GM12892 (cell line): ENCODE data around the gene FXYD6.
A peak's percentile ranks its signal among the peaks of the same experiment; 100 is the strongest.

Experiments
- DNase-seq: peaks from one replicate; pipeline ENCODE4 v3.0.0; 2011; ENCODE audit not compliant: insufficient read length
- FAIRE-seq: peaks from 2 replicates; lab custom pipeline; 2011; peaks lifted over from hg19 to GRCh38; lab: Jason Lieb, UNC
- POLR2A ChIP-seq: IDR thresholded peaks from 2 replicates; pipeline ENCODE4 v1.6.1; 2011; ENCODE audit warnings: low read depth, low read length, control low read depth
- POLR2AphosphoS5 ChIP-seq: IDR thresholded peaks from 2 replicates; pipeline ENCODE4 v1.6.1; 2011; ENCODE audit warnings: low read depth, low read length, control low read depth
- TAF1 ChIP-seq: IDR thresholded peaks from 2 replicates; pipeline ENCODE4 v1.6.1; 2011; ENCODE audit warnings: low read depth, mild to moderate bottlenecking, control low read depth, low read length, borderline replicate concordance

Gene FXYD6

DNA sequence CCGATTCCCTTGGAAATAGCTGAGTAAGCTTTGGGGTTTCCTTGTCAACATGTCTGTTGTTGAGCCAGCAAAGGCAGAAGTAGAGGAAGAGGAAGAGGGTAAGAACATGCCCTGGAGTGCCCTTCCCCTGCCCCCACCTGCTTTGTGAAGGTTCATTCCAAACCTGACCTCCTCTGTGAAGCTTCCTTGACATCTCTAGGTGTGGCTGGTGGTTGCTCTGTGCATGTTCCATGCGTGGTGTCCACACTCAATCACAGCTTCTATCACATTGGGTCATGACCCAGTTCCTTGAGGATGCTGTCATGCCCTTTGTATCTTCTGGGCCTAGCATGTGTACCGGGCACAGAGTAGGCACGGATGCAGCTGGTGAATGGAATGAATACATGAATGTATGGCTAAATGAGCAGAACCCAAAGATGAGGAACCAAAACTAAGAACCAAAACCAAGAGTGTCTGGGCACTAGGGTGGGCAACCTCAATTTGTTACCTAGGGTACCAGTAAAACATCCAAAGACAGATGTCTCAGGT lies 23.7 kb upstream of the FXYD6 start:
- TF ChIP-seq POLR2AphosphoS5 (no peak), TAF1 (no peak), POLR2A (no peak)
- FAIRE-seq = peak; percentile 63
- no peak for DNase-seq

DNA sequence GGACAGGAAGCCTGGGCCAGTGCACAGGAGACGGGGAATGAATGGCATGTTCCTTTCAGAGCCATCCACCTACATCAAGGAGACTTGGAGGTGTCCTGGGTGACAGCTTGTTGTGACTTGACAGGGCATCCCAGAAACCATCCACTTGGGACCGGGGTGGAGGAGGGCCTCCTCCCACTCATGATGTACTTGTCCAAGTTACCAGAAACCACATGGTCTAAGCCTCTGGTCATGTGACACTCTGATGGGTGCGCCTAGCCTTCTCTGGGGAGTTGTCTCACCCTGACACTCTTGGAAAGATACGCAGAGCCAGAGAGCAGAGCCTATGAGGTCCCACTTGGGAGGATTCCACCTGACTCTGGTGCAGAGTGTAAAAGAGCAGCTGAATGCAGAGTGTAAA lies 21.6 kb upstream of the FXYD6 start:
- no peak for TF ChIP-seq POLR2A
- no peak for TF ChIP-seq POLR2AphosphoS5
- FAIRE-seq (no peak), DNase-seq (no peak)

DNA sequence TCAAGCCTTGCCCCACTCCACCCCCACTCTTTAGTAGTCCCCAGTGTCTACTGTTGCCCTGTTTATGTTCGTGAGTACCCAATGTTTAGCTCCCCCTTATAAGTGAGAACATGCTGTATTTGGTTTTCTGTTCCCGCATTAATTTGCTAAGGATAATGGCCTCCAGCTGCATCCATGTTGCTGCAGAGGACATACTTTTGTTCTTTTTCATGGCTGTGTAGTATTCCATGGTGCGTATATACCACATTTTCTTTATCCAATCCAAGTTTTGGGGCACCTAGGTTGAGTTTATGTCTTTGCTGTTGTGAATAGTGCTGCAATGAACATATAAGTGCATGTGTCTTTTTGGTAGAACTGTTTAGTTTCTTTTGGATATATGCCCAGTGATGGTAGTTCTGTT lies 16.2 kb upstream of the FXYD6 start:
- FAIRE-seq (no peak), DNase-seq (no peak)
- TF ChIP-seq TAF1 (no peak), POLR2AphosphoS5 (no peak), POLR2A (no peak)

- no peak for FAIRE-seq
- no peak for TF ChIP-seq TAF1
- no peak for TF ChIP-seq POLR2AphosphoS5
- TF ChIP-seq POLR2A = no peak
- DNase-seq = no peak
Observed at GRCh38 chr11:117891362-117891761, 14.9 kb upstream of the FXYD6 start.

DNA sequence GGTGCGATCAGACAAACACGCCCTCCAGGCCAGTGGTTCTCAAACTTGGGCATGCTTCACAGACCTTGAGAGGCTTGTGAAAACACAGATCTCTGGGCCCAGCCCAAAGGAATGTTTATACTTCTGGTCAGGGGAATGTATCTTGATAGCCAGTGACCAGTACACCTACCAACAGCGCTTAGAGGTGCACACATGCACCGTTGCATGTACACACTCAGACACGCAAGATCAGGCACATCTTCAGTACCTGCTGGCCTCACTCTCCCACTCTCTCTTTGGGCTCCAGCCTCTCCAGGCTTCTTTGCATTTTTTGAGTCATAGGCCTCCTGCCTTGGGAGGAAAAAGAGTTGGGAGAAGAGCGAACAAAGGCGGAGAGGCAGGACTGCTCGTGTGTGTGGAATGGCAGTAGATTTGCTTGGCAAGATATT lies 11.7 kb upstream of the FXYD6 start:
- DNase-seq (no peak), FAIRE-seq (no peak)
- no peak for TF ChIP-seq POLR2AphosphoS5
- no peak for TF ChIP-seq TAF1
- no peak for TF ChIP-seq POLR2A

DNA sequence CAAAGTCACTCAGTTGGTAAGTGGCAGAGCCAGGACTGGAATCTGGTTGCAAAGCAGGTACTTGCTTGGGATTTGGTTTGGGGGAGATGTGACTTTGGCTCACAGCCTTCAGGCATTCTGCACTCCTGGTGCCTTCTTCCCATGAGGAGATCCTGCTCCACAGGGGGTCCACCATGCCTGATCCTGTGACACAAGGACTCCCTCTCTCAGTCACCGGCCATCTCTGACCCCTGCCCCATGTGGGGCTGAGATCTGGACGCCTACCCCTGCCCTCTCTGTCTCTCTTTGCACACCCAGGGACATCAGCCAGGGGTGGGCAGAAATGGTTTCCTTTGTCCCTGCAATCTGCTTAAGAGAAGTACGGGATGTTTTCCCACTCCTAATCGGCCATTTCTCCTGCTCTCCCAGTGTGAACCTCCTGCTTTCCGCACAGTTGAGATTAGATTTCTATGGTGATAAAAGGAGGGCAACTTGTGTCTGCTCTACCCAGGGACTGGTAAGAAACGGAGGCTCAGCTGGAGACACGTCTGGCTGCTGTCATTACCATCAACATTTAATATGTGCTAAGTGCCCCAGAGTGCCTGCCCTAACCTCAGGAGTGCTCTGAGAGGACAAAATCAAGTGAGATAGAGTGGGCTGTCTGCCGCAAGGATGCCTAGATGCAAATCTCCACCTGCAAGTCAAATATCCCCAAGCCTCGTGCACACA lies 11.1 kb upstream of the FXYD6 start:
- no peak for TF ChIP-seq POLR2AphosphoS5
- no peak for TF ChIP-seq POLR2A
- TF ChIP-seq TAF1 = no peak
- DNase-seq = no peak
- no peak for FAIRE-seq

DNA sequence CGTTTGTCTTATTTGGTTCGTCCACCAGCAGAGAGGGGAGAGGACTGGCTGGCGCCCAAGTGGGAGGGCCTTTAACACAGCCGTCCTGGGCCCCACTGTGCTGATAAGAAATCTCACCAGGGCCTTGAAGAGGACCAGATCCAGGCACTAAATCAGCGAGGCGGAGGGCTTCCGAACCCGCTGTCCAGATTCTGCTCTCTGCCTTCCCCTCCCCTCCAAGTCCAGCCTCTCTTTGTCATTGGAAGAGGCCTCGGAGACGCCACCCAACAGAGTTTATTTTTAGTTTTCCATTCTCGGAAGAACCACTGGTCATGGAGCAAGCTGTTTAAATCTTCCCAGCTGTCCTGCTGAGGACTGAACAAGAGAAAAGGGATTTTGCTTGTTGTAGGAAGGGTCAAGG lies 9.3 kb upstream of the FXYD6 start:
- DNase-seq (no peak), FAIRE-seq (no peak)
- no peak for TF ChIP-seq TAF1
- no peak for TF ChIP-seq POLR2A
- TF ChIP-seq POLR2AphosphoS5 = no peak

DNA sequence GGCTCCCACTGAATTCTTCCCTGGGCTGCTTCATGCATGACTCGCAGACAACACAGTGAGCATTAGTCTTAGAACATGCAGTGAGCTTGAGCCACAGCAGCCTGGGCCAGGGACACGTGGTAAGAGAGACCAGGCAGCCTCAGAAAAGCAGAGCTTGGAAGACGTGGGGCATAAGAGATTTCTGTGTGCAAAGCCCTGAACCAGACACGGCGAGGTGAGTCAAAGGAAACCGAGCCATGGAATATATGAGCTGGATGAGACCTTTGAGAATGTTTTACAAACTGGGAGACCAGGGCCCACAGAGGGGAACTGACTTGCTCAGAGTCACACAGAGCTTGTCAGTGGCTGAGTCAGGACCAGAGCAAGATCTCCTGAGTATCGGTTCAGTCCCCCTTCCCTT lies 8.5 kb upstream of the FXYD6 start:
- TF ChIP-seq TAF1 (no peak), POLR2AphosphoS5 (no peak), POLR2A (no peak)
- no peak for DNase-seq
- no peak for FAIRE-seq

GRCh38 chr11:117883063-117883462 lies 6.6 kb upstream of the FXYD6 start:
- DNase-seq (no peak), FAIRE-seq (no peak)
- TF ChIP-seq POLR2A (no peak), TAF1 (no peak), POLR2AphosphoS5 (no peak)

DNA sequence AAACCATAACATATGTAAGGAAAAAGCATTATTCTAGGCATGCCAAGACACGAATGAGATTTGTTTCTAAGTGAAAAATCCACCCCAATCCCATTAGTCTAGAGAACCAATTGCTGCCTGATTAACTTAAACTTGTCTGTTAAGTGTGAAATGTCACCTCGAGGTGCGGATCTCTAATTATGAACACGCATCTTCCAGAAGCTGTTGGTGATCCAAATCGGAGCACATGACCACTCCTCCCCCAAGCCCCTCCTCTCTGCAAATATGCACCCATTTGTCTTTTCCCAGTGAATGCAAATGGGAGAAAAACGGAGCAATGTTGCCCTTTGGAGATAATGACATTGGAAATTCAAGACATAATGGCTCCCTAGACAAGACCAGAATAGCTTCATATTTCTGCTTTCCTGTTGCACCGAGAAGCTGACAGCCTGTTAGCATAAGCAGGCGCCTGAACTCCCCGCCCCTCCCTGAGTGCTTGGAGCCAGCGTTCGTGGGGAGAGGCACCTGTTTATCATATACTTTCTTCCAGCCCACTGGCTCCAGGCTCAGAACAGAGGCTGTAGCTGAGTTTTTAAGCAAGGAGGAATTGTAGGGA lies 6.0 kb upstream of the FXYD6 start:
- no peak for DNase-seq
- FAIRE-seq = no peak
- no peak for TF ChIP-seq TAF1
- TF ChIP-seq POLR2AphosphoS5 = no peak
- no peak for TF ChIP-seq POLR2A

GRCh38 chr11:117881217-117881616 lies 4.8 kb upstream of the FXYD6 start:
- FAIRE-seq (peak; percentile 9), DNase-seq (no peak)
- TF ChIP-seq TAF1 (no peak), POLR2A (no peak), POLR2AphosphoS5 (no peak)

- FAIRE-seq = no peak
- DNase-seq = no peak
- TF ChIP-seq TAF1 = no peak
- no peak for TF ChIP-seq POLR2A
- no peak for TF ChIP-seq POLR2AphosphoS5
Observed at GRCh38 chr11:117879516-117880480, 3.3 kb upstream of the FXYD6 start.
